Sigmoid colon (tissue), 7 donors: ENCODE data around the gene PLS3. TPM values are rescaled to one million over a fixed set of nuclear protein-coding genes. Genes with fewer than 3 reads are reported as not detected.

Source experiments
- DNase-seq: peaks from one replicate; pipeline ENCODE4 v3.0.0-alpha.2; 2019
- H3K27ac ChIP-seq, 4 donors: fragments of 200-600 bp; sonication (generic); one replicate each; pipeline ENCODE4 v1.5.1; 2016 to 2019; ENCODE audit warnings: mild to moderate bottlenecking in 1 of 4
- H3K27me3 ChIP-seq, 3 donors: fragments of 200-600 bp; sonication (generic); one replicate each; pipeline ENCODE4 v1.5.1; 2019; ENCODE audit warnings: mild to moderate bottlenecking in 1 of 3
- H3K36me3 ChIP-seq, 4 donors: fragments of 200-600 bp; sonication (generic); one replicate each; pipeline ENCODE4 v1.5.1; 2016 to 2019
- H3K4me1 ChIP-seq, 4 donors: fragments of 200-600 bp; sonication (generic); one replicate each; pipeline ENCODE4 v1.5.1; 2017 to 2019
- H3K4me3 ChIP-seq, 4 donors: fragments of 200-600 bp; sonication (generic); one replicate each; pipeline ENCODE4 v1.5.1; 2017 to 2019; ENCODE audit warnings: mild to moderate bottlenecking in 2 of 4, moderate library complexity in 1 of 4
- H3K9me3 ChIP-seq, 4 donors: fragments of 200-600 bp in 3 of 4; sonication (generic) in 3 of 4; one replicate each; pipeline versions ENCODE4 v1.5.1 to v1.6.1; 2013 to 2019
- EP300 ChIP-seq, 4 donors: sonication (generic); formaldehyde crosslinking; IDR thresholded peaks; one replicate each; pipeline ENCODE4 v1.6.1; 2017; ENCODE audit warnings: antibody characterized with exemption in 4 of 4
- POLR2A ChIP-seq, 2 donors: fragments of 450-650 bp; IDR thresholded peaks; one replicate each; pipeline ENCODE4 v1.6.1; 2016; ENCODE audit warnings: antibody characterized with exemption in 2 of 2, mild to moderate bottlenecking in 2 of 2, moderate library complexity in 2 of 2
- POLR2AphosphoS5 ChIP-seq, 4 donors: sonication (generic); formaldehyde crosslinking; IDR thresholded peaks; one replicate each; pipeline ENCODE4 v1.6.1; 2017; ENCODE audit warnings: antibody characterized with exemption in 4 of 4
- WGBS, 2 donors: extraction: QIAGEN DNeasy Blood & Tissue Kit; methylation state at CpG; one replicate each; pipeline ENCODE4 v1.1.7; 2013; 5-methylcytosine and 5-hydroxymethylcytosine counted together
- intact Hi-C: fragments of 100-400 bp; cut with DNase I; formaldehyde crosslinking; loops from one replicate; pipeline ENCODE4 v1.15.1; 2023
- polyA plus RNA-seq, 3 donors: library from polyadenylated mRNA; stranded (reverse); fragments of 200-250 nt; gene quantifications; one replicate each; pipeline ENCODE4 v1.2.3, GENCODE V29; 2013
- small RNA-seq, 3 donors: library from RNA; depleted of rRNA; stranded (forward); fragments of <200 nt; gene quantifications; one replicate each; pipeline ENCODE3, GENCODE V24; 2016
- total RNA-seq, 4 donors: library from RNA; depleted of rRNA; stranded (reverse); fragments of >200 nt; gene quantifications; one replicate each; pipeline ENCODE4 v1.1.0, GENCODE V29; 2016
- TF ChIP-seq, protein P1 (sequence below), 4 experiments: fragments of 450-650 bp in 3 of 4; fragments of 200-600 bp in 1 of 4; IDR thresholded peaks; one replicate each; pipeline ENCODE4 v1.5.1; 2016 to 2019; ENCODE audit warnings: antibody characterized with exemption in 4 of 4, mild to moderate bottlenecking in 3 of 4, moderate library complexity in 2 of 4
- donor health status: healthy with polysubstance abuse.
- donor health status: Bipolar disorder and iron deficiency.
- donor health status: healthy.

Gene PLS3
- total and polyA plus RNA-seq, 7 donors: 8.3 to 71.5 (median 50.2) TPM

DNA sequence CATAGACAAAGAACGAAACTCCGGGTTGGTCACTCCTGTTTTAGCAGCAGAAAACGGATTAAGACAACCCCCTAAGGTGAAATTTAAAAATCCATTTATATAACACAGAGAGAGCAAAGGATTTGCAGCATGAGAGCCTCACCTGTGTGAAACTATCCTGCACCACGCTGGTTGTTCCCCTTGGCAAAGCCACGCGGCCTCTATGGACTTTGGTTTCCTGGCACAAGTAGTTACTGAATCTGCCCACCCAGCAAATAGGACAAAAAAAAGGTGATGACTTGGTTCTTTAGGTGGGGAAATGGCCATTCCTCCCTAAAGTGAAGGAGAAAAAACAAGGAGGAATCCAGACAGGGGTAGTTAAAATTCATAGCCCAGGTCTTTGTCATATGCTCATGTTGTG lies 133.1 kb downstream of the PLS3 start:
- 38 to 50% methylated on average over 6 of the region's 6 CpGs for WGBS, 2 donors
- no peak overlapping the region for H3K27ac ChIP-seq
- TF ChIP-seq EP300 (IDR thresholded peaks at IDR 0.05): no peak
- TF ChIP-seq POLR2A (IDR thresholded peaks at IDR 0.05): no peak
- TF ChIP-seq, protein P1, sequence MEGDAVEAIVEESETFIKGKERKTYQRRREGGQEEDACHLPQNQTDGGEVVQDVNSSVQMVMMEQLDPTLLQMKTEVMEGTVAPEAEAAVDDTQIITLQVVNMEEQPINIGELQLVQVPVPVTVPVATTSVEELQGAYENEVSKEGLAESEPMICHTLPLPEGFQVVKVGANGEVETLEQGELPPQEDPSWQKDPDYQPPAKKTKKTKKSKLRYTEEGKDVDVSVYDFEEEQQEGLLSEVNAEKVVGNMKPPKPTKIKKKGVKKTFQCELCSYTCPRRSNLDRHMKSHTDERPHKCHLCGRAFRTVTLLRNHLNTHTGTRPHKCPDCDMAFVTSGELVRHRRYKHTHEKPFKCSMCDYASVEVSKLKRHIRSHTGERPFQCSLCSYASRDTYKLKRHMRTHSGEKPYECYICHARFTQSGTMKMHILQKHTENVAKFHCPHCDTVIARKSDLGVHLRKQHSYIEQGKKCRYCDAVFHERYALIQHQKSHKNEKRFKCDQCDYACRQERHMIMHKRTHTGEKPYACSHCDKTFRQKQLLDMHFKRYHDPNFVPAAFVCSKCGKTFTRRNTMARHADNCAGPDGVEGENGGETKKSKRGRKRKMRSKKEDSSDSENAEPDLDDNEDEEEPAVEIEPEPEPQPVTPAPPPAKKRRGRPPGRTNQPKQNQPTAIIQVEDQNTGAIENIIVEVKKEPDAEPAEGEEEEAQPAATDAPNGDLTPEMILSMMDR (IDR thresholded peaks at IDR 0.05): no peak
- no peak for TF ChIP-seq POLR2AphosphoS5 (IDR thresholded peaks at IDR 0.05)
- no peaks in the 10 kb centered on the region for H3K36me3 ChIP-seq
- intact Hi-C loops: loop anchor here (5.0 kb wide), 1 partner anchor 362 kb away; no protein-coding TSS in a partner anchor
- H3K4me1 ChIP-seq: no peaks in the 10 kb centered on the region
- DNase-seq: no peak
- no peaks in the 10 kb centered on the region for H3K9me3 ChIP-seq
- no peaks in the 10 kb centered on the region for H3K27me3 ChIP-seq
- H3K4me3 ChIP-seq: no peak overlapping the region

DNA sequence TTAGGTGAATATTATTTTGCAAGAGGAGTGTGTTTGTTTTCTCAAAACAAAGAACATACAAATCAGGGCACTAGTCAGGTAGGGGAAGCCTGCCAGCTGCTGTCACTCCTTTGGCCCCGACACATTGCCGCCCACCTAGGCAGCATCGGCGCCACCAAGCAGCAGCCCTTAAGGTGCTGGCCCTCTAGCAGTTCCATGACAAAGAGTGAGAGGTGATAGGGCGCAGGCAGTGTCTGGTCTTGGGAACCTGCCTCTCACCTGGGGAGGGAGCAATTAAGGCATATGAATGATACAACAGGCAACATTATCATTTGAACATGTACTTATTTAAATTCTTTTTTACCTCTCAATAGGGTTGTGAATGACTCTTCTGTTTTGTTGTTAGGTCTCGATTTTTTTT lies 135.1 kb downstream of the PLS3 start:
- TF ChIP-seq EP300 (IDR thresholded peaks at IDR 0.05): no peak
- TF ChIP-seq, protein P1 (IDR thresholded peaks at IDR 0.05): no peak
- no peak for TF ChIP-seq POLR2AphosphoS5 (IDR thresholded peaks at IDR 0.05)
- no peak for TF ChIP-seq POLR2A (IDR thresholded peaks at IDR 0.05)
- Histone ChIP-seq H3K27me3 (no peaks in the 10 kb centered on the region), H3K4me1 (no peaks in the 10 kb centered on the region), H3K4me3 (no peak overlapping the region), H3K36me3 (no peaks in the 10 kb centered on the region), H3K9me3 (no peaks in the 10 kb centered on the region), H3K27ac (no peak overlapping the region)
- DNase-seq: no peak
- WGBS, 2 donors: 68 to 80% methylated on average over 6 of the region's 6 CpGs
- intact Hi-C loops: no loop called here

DNA sequence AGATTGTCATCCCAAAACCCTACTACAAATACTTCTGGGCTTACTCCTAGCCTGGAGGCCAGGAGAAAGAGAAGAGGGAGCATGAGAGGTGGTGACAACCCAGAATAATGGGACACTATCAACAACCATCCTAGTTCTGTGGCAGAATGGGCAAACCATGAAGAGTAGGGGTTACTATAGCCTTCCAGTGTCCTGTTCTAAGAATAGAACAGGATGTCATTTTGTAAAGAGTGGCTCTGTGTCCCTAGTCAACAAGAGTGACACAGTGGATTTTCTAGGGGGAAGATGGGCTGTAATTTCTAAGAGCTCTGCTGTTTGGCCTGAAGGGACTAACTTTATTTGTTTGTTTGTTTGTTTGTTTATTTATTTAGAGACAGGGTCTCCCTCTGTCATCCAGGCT lies 136.0 kb downstream of the PLS3 start:
- no peaks in the 10 kb centered on the region for H3K4me1 ChIP-seq
- no peaks in the 10 kb centered on the region for H3K36me3 ChIP-seq
- H3K4me3 ChIP-seq: no peak overlapping the region
- no peak overlapping the region for H3K27ac ChIP-seq
- intact Hi-C loops: no loop called here
- H3K9me3 ChIP-seq: no peaks in the 10 kb centered on the region
- no peak for DNase-seq
- no peaks in the 10 kb centered on the region for H3K27me3 ChIP-seq
- TF ChIP-seq POLR2A (IDR thresholded peaks at IDR 0.05): no peak

GRCh38 chrX:115697806-115698205 lies 136.8 kb downstream of the PLS3 start:
- intact Hi-C loops: no loop called here
- WGBS, 2 donors: 92% methylated on average over 2 of the region's 2 CpGs
- no peak for DNase-seq

More at GRCh38 chrX:115697806-115698205, 136.8 kb downstream of the PLS3 start:
- H3K27ac ChIP-seq: no peak overlapping the region
- no peaks in the 10 kb centered on the region for H3K27me3 ChIP-seq
- H3K4me3 ChIP-seq: no peak overlapping the region
- H3K9me3 ChIP-seq: no peaks in the 10 kb centered on the region
- H3K36me3 ChIP-seq: no peaks in the 10 kb centered on the region
- TF ChIP-seq EP300 (IDR thresholded peaks at IDR 0.05): no peak
- TF ChIP-seq POLR2A (IDR thresholded peaks at IDR 0.05): no peak
- TF ChIP-seq, protein P1 (IDR thresholded peaks at IDR 0.05): no peak
- TF ChIP-seq POLR2AphosphoS5 (IDR thresholded peaks at IDR 0.05): no peak
- H3K4me1 ChIP-seq: no peaks in the 10 kb centered on the region

Small RNA genes within 50 kb of the gene (small RNA-seq; reads per million reads assigned to genes)
- gene RF00264: 0 reads per million in 3 donors
